ENCODE results near the gene AP3M1. TPM values are rescaled to one million over a fixed set of nuclear protein-coding genes. Genes with fewer than 3 reads are reported as not detected.

AP3M1 gene
- polyA plus RNA-seq, 3 donors = 17.5 to 32.0 (median 23.2) TPM

DNA sequence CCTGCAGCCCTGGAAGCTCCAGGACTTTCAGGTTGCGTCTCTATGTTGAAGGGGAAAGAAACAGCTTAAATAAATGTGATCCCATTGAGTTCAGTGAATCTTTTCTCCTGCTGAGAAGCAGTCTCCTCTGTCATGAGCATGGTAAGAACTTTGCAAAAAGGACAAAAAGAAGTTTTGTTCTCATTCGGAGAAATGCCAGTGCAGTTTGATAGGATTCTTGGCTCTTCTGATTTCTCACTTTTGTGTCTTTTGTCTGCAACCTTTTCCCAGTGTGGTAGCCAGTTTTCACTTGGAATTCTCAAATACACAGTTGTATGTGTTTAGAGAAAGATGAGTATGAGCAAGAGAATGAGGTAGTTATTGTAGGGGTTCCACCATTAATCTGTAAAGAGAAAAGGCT, 64.3 kb downstream of the AP3M1 start:
- peaks cover 36% of the 10 kb centered on the region for H4K20me1 ChIP-seq (ENCODE audit: insufficient read depth, low read length)
- H3K9ac ChIP-seq (ENCODE audit: insufficient read depth, low read length, poor library complexity, severe bottlenecking) = no peak overlapping the region
- peaks cover 4% of the 10 kb centered on the region for H3K79me2 ChIP-seq (ENCODE audit: insufficient read depth, low read length)
- peaks cover 75 to 94% of the 10 kb centered on the region in 2 donors for H3K36me3 ChIP-seq (replicated peaks in 1 of 2; ENCODE audit: control insufficient read depth in 1 of 2, insufficient read depth in 2 of 2, low read length in 2 of 2)
- intact Hi-C loops (cut with micrococcal nuclease) = loop anchor here in 1 of 2 donors (10.0 kb wide), 1 partner anchor 242 kb away; no protein-coding TSS in a partner anchor
- Mint-ChIP-seq H3K36me3 (peaks cover 69 to 84% of the 10 kb centered on the region in 2 donors), H3K9me3 (no peaks in the 10 kb centered on the region), H3K4me3 (no peak overlapping the region), H3K27me3 (ENCODE audit: low read depth in 3 of 3) (no peaks in the 10 kb centered on the region), H3K27ac (no peak overlapping the region), H3K4me1 (no peaks in the 10 kb centered on the region)
- no peaks in the 10 kb centered on the region for H3K4me1 ChIP-seq (ENCODE audit: control insufficient read depth in 1 of 2, insufficient read depth in 2 of 2, low read length in 2 of 2)
- TF ChIP-seq, protein P1, sequence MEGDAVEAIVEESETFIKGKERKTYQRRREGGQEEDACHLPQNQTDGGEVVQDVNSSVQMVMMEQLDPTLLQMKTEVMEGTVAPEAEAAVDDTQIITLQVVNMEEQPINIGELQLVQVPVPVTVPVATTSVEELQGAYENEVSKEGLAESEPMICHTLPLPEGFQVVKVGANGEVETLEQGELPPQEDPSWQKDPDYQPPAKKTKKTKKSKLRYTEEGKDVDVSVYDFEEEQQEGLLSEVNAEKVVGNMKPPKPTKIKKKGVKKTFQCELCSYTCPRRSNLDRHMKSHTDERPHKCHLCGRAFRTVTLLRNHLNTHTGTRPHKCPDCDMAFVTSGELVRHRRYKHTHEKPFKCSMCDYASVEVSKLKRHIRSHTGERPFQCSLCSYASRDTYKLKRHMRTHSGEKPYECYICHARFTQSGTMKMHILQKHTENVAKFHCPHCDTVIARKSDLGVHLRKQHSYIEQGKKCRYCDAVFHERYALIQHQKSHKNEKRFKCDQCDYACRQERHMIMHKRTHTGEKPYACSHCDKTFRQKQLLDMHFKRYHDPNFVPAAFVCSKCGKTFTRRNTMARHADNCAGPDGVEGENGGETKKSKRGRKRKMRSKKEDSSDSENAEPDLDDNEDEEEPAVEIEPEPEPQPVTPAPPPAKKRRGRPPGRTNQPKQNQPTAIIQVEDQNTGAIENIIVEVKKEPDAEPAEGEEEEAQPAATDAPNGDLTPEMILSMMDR (IDR thresholded peaks at IDR 0.05) = no peak
- no peak overlapping the region for H3K27ac ChIP-seq (ENCODE audit: low read depth in 1 of 2, low read length in 2 of 2)
- no peaks in the 10 kb centered on the region for H3K27me3 ChIP-seq (ENCODE audit: control insufficient read depth in 2 of 2, insufficient read depth in 2 of 2, low read length in 2 of 2)
- WGBS (ENCODE audit: insufficient coverage) = 100% methylated on average over 1 of the region's 2 CpGs
- DNase-seq = no peak
- H3K4me2 ChIP-seq (replicated peaks; ENCODE audit: extremely low read depth, low read length, poor library complexity, severe bottlenecking) = no peak overlapping the region
- no peak overlapping the region for H3K4me3 ChIP-seq (replicated peaks in 1 of 3; ENCODE audit: low read depth in 2 of 3, low read length in 3 of 3)
- no peak overlapping the region for H2AFZ ChIP-seq (ENCODE audit: insufficient read depth, low read depth, low read length, poor library complexity, severe bottlenecking)
- H3K9me3 ChIP-seq (replicated peaks in 1 of 2; ENCODE audit: control insufficient read depth in 1 of 2, insufficient read depth in 1 of 2, low read length in 2 of 2) = no peaks in the 10 kb centered on the region

DNA sequence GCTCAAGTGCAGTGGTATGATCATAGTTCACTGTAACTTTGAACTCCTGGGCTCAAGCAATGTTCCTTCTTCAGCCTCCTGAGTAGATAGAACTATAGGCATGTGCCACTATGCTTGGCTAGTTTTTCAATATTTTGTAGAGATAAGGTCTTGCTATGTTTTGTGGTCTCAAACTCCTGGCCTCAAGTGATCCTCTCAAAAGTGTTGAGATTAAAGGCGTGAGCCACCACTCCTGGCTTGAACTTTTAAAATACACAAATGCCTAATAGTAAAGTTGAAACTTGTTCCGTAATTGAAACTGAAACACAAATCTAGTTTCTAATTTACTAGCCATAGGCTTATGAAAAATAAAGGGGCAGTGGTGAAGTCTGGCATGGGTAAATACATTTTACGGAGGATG, 65.7 kb downstream of the AP3M1 start:
- Mint-ChIP-seq H3K27ac (no peak overlapping the region), H3K4me3 (no peak overlapping the region), H3K36me3 (peaks cover 56 to 74% of the 10 kb centered on the region in 2 donors), H3K27me3 (ENCODE audit: low read depth in 3 of 3) (no peaks in the 10 kb centered on the region), H3K4me1 (peaks cover 1% of the 10 kb centered on the region), H3K9me3 (no peaks in the 10 kb centered on the region)
- TF ChIP-seq, protein P1 (IDR thresholded peaks at IDR 0.05) = no peak
- H3K4me2 ChIP-seq (replicated peaks; ENCODE audit: extremely low read depth, low read length, poor library complexity, severe bottlenecking) = no peak overlapping the region
- DNase-seq = no peak
- no peak overlapping the region for H3K9ac ChIP-seq (ENCODE audit: insufficient read depth, low read length, poor library complexity, severe bottlenecking)
- WGBS (ENCODE audit: insufficient coverage) = no CpG with 5 or more reads among the region's 3 CpGs
- intact Hi-C loops (cut with micrococcal nuclease) = loop anchor here in 1 of 2 donors (10.0 kb wide), 1 partner anchor 240 kb away; no protein-coding TSS in a partner anchor
- H3K9me3 ChIP-seq (replicated peaks in 1 of 2; ENCODE audit: control insufficient read depth in 1 of 2, insufficient read depth in 1 of 2, low read length in 2 of 2) = no peaks in the 10 kb centered on the region
- H3K4me3 ChIP-seq (replicated peaks in 1 of 3; ENCODE audit: low read depth in 2 of 3, low read length in 3 of 3) = no peak overlapping the region
- no peaks in the 10 kb centered on the region for H3K27me3 ChIP-seq (ENCODE audit: control insufficient read depth in 2 of 2, insufficient read depth in 2 of 2, low read length in 2 of 2)
- H3K4me1 ChIP-seq (ENCODE audit: control insufficient read depth in 1 of 2, insufficient read depth in 2 of 2, low read length in 2 of 2) = no peaks in the 10 kb centered on the region
- peaks cover 62 to 80% of the 10 kb centered on the region in 2 donors for H3K36me3 ChIP-seq (replicated peaks in 1 of 2; ENCODE audit: control insufficient read depth in 1 of 2, insufficient read depth in 2 of 2, low read length in 2 of 2)
- H2AFZ ChIP-seq (ENCODE audit: insufficient read depth, low read depth, low read length, poor library complexity, severe bottlenecking) = no peak overlapping the region
- H3K79me2 ChIP-seq (ENCODE audit: insufficient read depth, low read length) = peaks cover 4% of the 10 kb centered on the region
- H4K20me1 ChIP-seq (ENCODE audit: insufficient read depth, low read length) = peaks cover 41% of the 10 kb centered on the region
- H3K27ac ChIP-seq (ENCODE audit: low read depth in 1 of 2, low read length in 2 of 2) = no peak overlapping the region
